ENCODE measurements around the gene PMIS2.

PMIS2 gene

DNA sequence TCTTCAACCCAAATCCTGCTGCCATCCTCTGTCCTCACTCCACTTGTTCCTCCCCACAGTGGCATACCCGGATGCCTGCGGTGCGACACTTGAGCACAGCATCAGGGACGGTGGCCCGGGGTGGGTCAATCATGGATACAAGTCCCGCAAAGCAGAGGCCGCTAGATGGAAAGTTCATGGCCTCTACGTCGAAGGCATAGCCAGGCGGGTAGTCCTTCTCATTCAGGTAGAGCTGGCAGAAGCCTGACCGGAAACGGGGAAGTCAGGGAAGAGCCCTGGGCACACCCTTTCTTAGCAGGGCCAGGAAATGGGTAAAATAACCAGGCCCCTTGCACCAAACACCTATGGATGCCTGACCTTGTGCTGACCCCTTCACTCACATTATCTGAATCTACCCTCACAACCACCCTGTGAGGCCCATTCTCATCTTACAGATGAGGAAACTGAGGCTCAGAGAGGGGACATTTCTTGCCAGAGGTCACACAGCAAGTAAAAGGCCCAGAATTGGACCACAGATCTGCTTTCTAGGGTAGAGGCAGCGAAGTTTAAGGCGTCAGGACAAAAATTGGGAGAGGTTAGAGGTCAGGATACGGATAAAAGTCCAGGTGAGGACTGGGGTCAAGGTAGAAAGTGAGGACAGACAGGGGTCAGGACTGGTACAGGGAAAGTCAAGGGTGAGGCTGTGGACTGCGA is 29.0 kb upstream of the PMIS2 start:
- DNase-seq (ENCODE audit: low read depth), result no peak

DNA sequence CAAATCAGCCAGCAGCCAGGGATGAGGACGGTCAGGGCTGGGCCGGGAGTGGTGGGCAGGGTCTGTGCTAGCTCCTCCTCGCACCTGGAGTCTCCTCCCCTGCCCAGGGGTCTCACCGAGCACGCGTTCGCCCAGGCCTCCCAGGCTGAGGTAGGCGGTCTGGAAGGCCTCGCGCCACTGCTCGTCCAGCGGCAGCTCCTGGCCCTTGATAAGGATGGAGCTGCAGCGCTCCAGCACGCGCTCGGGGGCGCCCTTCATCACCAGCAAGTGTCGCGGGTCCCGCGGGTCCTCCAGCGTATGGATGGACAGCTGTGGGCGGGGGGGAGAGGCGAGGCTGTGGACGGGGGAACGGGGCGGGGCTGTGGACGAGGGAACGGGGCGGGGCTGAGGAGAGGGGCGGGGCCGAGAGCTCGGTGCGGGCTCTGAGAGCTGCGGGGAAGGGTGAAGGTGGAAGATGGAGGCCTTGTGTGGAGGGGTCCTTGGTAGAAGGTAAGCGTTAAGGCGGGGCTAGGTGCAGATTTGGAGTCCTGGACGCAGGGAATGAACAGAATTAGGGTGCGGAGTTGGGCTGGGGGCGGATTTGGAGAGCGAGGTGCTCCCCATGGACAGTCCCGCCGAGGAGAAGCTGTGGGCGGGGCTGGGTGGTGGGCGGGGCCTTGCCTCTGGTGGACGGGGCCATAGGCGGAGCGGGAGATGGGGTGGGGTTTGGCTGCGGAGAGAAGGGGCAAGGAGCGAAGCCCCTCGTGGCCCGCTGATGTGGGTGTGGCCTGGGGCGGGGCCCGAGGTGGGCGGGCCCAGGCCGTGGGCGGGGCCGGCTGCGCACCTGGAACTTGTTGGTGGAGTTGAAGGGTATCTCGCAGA is 28.2 kb upstream of the PMIS2 start:
- DNase-seq (ENCODE audit: low read depth), result peak; percentile 21

GRCh38 chr19:35558400-35559280 is 27.3 kb upstream of the PMIS2 start:
- no peak for DNase-seq (ENCODE audit: low read depth)

DNA sequence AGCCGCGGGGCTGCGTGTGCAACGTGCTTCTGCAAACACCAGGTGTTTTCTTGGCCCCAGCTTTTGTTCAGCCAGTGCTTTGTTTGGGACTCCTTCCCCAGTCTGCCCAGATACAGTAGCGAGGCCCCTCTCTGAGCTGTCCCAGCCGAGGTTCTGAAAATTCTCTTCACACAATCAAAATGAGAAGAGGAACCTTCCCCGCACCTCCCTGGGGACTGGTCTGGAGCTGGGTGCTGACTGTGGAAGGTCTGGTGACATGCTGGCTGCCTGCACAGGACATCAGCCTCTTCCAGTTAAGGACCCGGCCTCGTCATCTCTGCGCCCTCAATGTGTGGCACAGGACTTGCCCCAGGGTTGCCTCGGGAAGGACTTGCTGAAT is 26.7 kb upstream of the PMIS2 start:
- DNase-seq (ENCODE audit: low read depth), result no peak

GRCh38 chr19:35559781-35560180 is 26.2 kb upstream of the PMIS2 start:
- no peak for DNase-seq (ENCODE audit: low read depth)

- DNase-seq (ENCODE audit: low read depth), result no peak
These were observed 25.7 kb upstream of the PMIS2 start for GRCh38 chr19:35560271-35560670.

- DNase-seq (ENCODE audit: low read depth), result no peak
These were observed 25.3 kb upstream of the PMIS2 start for GRCh38 chr19:35560677-35561076.

- DNase-seq (ENCODE audit: low read depth), result no peak
These were observed 24.5 kb upstream of the PMIS2 start for GRCh38 chr19:35561436-35561835.

GRCh38 chr19:35562336-35562735 is 23.6 kb upstream of the PMIS2 start:
- no peak for DNase-seq (ENCODE audit: low read depth)

DNA sequence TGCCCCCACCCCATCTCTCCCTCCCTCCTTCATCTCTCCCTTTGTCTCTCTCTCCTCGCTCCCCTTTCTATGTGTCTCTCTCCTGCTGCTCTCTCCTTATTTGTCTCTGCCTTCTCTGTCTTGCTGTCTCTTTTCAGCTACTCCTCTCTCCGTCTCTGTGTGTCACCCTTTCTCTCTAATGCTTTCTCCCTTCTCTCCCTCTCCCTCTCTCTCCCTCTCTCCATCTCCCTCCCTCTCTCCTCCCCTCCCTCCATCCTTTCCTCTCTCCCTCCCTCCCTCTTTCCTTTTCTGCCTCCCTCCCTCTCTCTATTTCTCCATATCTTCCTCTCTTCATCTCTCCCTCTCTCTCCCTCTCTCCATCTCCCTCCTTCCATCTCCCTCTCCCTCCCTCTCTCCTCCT is 23.2 kb upstream of the PMIS2 start:
- no peak for DNase-seq (ENCODE audit: low read depth)

- no peak for DNase-seq (ENCODE audit: low read depth)
These were observed 22.7 kb upstream of the PMIS2 start, which contains the start of gene ATP4A for GRCh38 chr19:35563207-35563829. ATP4A (minus strand) TSS chr19:35563658; CDS start chr19:35563629, 29 bp downstream.

DNA sequence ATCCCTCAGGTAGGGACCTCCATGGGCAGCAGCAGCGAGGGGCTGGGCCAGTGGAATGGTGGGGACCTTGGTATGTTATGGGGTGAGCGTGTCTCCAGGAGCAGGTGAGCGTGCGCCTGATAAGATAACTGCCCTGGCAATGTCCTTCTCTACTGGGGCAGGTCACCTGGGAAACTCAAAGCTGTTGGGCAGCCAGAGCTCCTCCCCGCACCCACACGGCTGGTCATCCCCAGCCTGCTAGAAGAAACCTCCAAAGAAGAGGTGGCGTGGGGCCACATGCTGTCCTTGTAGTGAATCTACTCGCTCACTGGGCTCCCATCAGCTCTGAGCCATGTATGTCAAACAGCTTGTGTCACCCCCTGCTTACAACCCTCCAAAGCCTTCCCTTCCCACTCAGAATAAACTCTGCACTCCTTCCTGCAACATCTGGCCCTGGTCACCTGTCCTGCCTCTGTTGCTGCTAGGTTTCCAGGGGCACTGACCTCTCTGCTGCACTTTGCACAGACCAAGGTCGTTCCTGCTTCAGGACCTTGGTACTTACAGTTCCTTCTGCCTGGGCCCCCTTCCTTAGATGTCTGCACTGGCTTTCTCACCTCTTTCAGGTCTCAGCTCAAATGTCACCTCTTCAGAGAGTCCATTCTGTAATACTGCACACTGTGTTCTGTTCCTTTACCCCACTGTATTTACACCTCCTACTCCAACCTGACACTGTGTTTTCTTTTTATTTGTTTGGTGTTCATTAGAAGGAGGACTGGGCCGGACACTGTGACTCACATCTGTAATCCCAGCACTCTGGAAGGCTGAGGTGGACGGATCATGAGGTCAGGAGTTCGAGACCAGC is 20.7 kb upstream of the PMIS2 start:
- DNase-seq (ENCODE audit: low read depth), result no peak

DNA sequence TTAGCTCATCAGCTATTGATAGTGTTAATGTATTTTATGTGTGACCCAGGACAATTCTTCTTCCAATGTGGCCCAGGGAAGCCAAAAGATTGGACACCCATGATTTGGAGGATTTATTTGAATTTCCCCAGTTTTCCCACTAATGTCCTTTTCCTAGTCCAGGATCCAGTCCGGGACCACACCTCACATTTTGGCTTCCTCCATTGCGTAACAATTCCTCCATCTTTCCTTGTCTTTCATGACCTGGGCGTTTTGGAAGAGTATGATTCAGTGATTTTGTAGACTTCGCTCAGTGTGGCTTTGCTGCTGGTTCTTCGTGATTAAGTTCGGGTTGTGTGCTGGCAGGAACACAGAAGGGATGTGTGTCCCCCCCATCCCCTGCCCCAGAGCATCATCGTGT is 19.2 kb upstream of the PMIS2 start:
- no peak for DNase-seq (ENCODE audit: low read depth)

GRCh38 chr19:35569281-35569781 is 16.6 kb upstream of the PMIS2 start:
- no peak for DNase-seq (ENCODE audit: low read depth)

- no peak for DNase-seq (ENCODE audit: low read depth)
These were observed 14.5 kb upstream of the PMIS2 start for GRCh38 chr19:35571406-35571965.

DNA sequence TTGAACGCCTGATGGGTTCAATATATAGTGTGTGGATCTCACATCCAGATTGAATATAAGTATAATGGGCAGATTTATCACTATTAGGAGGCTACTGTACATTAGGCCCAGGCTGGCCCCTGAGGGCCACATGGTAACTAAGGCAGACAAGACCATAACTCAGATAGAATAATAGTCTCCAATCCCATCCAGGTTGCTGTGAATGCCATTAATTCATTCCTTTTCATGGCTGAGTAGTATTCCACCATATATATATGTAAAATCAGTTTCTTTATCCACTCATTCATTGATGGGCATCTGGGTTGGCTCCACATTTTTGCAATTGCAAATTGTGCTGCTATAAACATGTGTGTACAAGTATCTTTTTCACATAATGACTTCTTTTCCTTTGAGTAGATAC is 8.1 kb upstream of the PMIS2 start:
- DNase-seq (ENCODE audit: low read depth), result no peak

- DNase-seq (ENCODE audit: low read depth), result no peak
These were observed 7.3 kb upstream of the PMIS2 start for GRCh38 chr19:35578707-35579106.

DNA sequence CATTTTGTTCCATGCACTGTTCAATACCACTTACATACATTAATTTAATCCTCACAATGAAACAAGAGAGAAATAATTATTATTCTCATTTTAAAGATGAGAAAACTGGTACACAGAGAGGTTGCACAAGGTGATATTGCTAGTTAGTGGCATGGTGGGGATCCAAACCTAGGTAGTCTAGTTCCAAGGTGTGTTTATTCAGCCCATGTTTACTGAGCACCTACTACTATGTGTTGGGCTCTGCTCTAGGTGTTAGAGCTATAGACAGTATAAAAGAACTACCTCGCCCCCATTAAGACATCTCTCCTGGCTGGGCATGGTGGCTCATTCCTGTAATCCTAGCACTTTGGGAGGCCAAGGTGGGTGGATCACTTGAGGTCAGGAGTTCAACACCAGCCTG is 3.2 kb upstream of the PMIS2 start:
- DNase-seq (ENCODE audit: low read depth), result no peak

DNA sequence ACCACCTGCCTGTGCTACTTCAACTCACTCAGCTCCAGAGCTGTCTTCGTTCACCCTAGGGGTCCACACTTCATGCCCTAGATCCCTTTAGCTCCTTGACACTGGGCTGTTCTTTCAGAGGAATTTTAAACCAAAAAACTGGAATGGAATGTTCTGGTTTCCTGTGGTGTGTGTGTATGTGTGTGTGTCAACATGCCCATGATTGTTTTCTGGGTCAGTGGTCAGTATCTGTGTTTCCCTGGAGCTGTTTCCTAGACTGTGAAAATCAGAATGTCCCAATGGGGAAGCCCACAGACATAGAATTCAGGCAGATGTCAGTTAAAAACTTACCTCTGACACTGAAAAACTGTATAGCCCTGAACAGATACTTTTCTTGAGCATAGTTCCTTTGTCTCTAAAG is 1.3 kb downstream of the PMIS2 start:
- no peak for DNase-seq (ENCODE audit: low read depth)

GRCh38 chr19:35590875-35591274 is 4.9 kb downstream of the PMIS2 start:
- no peak for DNase-seq (ENCODE audit: low read depth)

DNA sequence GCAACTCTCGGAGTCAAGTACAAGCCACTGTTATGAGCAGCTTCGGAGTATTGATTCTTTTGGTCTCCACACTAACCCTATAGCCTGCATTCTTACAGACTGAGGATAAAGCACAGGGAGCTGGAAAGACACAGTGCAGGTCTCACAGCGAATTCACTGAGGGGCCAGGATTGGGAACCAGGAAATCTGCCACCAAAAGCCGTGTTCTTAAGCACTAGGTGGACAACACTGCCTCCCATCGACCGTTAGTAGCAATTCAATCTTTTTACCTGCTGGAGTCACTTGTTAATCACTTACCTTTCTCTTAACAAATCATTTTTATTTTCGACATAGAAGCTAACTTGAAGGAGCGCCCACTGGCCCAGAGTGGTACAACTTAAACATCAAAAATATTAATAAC is 6.3 kb downstream of the PMIS2 start:
- DNase-seq (ENCODE audit: low read depth), result peak; percentile 35
